HepG2 (cell line): Measurements from ENCODE around the gene TPGS1. TPM values are rescaled to one million over a fixed set of nuclear protein-coding genes. Genes with fewer than 3 reads are reported as not detected.

Experiments
- ARID4A ChIP-seq: sonication (generic); formaldehyde crosslinking; IDR thresholded peaks from 2 replicates; pipeline ENCODE4 v1.5.0; 2020; ENCODE audit warnings: mild to moderate bottlenecking, missing genetic modification reagents, borderline replicate concordance
- ARNT2 ChIP-seq: sonication (generic); formaldehyde crosslinking; IDR thresholded peaks from 2 replicates; pipeline ENCODE4 v1.8.0; 2022; ENCODE audit warnings: mild to moderate bottlenecking, low read depth, missing genetic modification reagents, moderate library complexity
- DNMT1 ChIP-seq: sonication (generic); formaldehyde crosslinking; IDR thresholded peaks from 2 replicates; pipeline ENCODE4 v1.5.1; 2020; ENCODE audit warnings: mild to moderate bottlenecking, missing genetic modification reagents
- EZH2 ChIP-seq: conservative IDR thresholded peaks from 2 replicates; pipeline ENCODE4 v1.6.1; 2012; ENCODE audit warnings: mild to moderate bottlenecking, low read depth, low read length, moderate library complexity
- HNRNPL ChIP-seq: fragments of 200-400 bp; formaldehyde crosslinking; IDR thresholded peaks from 2 replicates; pipeline ENCODE4 v1.6.1; 2017; ENCODE audit warnings: mild to moderate bottlenecking, low read depth, low read length
- HOXA5 ChIP-seq: sonication (generic); formaldehyde crosslinking; IDR thresholded peaks from 2 replicates; pipeline ENCODE4 v1.4.0; 2020; ENCODE audit warnings: missing genetic modification reagents
- IRX3 ChIP-seq: sonication (generic); formaldehyde crosslinking; IDR thresholded peaks from 2 replicates; pipeline ENCODE4 v1.8.1; 2023; ENCODE audit warnings: mild to moderate bottlenecking, low read depth, missing genetic modification reagents, borderline replicate concordance
- JUN ChIP-seq: sonication (generic); formaldehyde crosslinking; IDR thresholded peaks from 2 replicates; pipeline ENCODE4 v1.4.0; 2020; ENCODE audit warnings: mild to moderate bottlenecking, missing genetic modification reagents
- KDM5B ChIP-seq: sonication (generic); formaldehyde crosslinking; IDR thresholded peaks from 2 replicates; pipeline ENCODE4 v1.4.0; 2020; ENCODE audit warnings: missing genetic modification reagents, mild to moderate bottlenecking, borderline replicate concordance
- KDM6A ChIP-seq: IDR thresholded peaks from 2 replicates; pipeline ENCODE4 v1.6.1; 2016; ENCODE audit warnings: low read depth
- KLF12 ChIP-seq: sonication (generic); formaldehyde crosslinking; IDR thresholded peaks from 2 replicates; pipeline ENCODE4 v1.4.0; 2020; ENCODE audit warnings: missing genetic modification reagents, borderline replicate concordance
- MEIS2 ChIP-seq: sonication (generic); formaldehyde crosslinking; IDR thresholded peaks from 2 replicates; pipeline ENCODE4 v1.9.0; 2021; ENCODE audit warnings: mild to moderate bottlenecking, missing genetic modification reagents
- NCOA2 ChIP-seq: sonication (generic); formaldehyde crosslinking; IDR thresholded peaks from 2 replicates; pipeline ENCODE4 v1.8.0; 2022; ENCODE audit warnings: inconsistent platforms
- NR1H2 ChIP-seq: sonication (generic); formaldehyde crosslinking; IDR thresholded peaks from 2 replicates; pipeline ENCODE4 v1.8.1; 2022; ENCODE audit warnings: low read depth, missing genetic modification reagents, borderline replicate concordance
- PCBP1 ChIP-seq: fragments of 200-400 bp; formaldehyde crosslinking; IDR thresholded peaks from 2 replicates; pipeline ENCODE4 v1.6.1; 2017; ENCODE audit warnings: mild to moderate bottlenecking, low read depth, low read length, borderline replicate concordance
- POGZ ChIP-seq: sonication (generic); formaldehyde crosslinking; IDR thresholded peaks from 2 replicates; pipeline ENCODE4 v1.4.0; 2020; ENCODE audit warnings: mild to moderate bottlenecking, missing genetic modification reagents
- XBP1 ChIP-seq: sonication (generic); formaldehyde crosslinking; IDR thresholded peaks from 2 replicates; pipeline ENCODE4 v1.5.0; 2020; ENCODE audit warnings: missing genetic modification reagents
- ZBTB7B ChIP-seq: sonication (generic); formaldehyde crosslinking; IDR thresholded peaks from 2 replicates; pipeline ENCODE4 v1.4.0; 2020; ENCODE audit warnings: missing genetic modification reagents
- ZFP37 ChIP-seq: sonication (generic); formaldehyde crosslinking; IDR thresholded peaks from 2 replicates; pipeline ENCODE4 v1.4.0; 2020; ENCODE audit warnings: missing genetic modification reagents, borderline replicate concordance
- polyA plus RNA-seq, 8 experiments: library from polyadenylated mRNA; depleted of rRNA in 3 of 8; stranded (reverse) in 7 of 8; unstranded in 1 of 8; fragments of >200 nt; fragmentation: Illumina TruSeq in 4 of 8; extraction: Trizol in 4 of 8; gene quantifications; 2 replicates each; pipeline versions ENCODE4 v1.2.1 to v1.2.3, GENCODE V29; 2011 to 2016; ENCODE audit warnings: low read depth in 4 of 8, missing spikeins in 1 of 8, mixed read lengths in 1 of 8; ENCODE audit not compliant: insufficient read depth in 1 of 8
- total RNA-seq, 5 experiments: library from RNA; depleted of rRNA; stranded (reverse); fragments of >200 nt; fragmentation: Illumina TruSeq; extraction: Trizol; gene quantifications; 2 replicates each; pipeline ENCODE4 v1.2.3, GENCODE V29; 2016; ENCODE audit warnings: low read depth in 1 of 5
- TF ChIP-seq, protein P1 (sequence below): sonication (generic); formaldehyde crosslinking; IDR thresholded peaks from 2 replicates; pipeline ENCODE4 v1.5.0; 2020; ENCODE audit warnings: missing genetic modification reagents
- TF ChIP-seq, protein P2 (sequence below): sonication (generic); formaldehyde crosslinking; IDR thresholded peaks from 2 replicates; pipeline ENCODE4 v1.8.0; 2023; ENCODE audit warnings: mild to moderate bottlenecking, missing genetic modification reagents
- TF ChIP-seq, protein P3 (sequence below): sonication (generic); formaldehyde crosslinking; IDR thresholded peaks from 2 replicates; pipeline ENCODE4 v1.5.0; 2020; ENCODE audit warnings: missing genetic modification reagents, mild to moderate bottlenecking, borderline replicate concordance

TPGS1 gene
- total and polyA plus RNA-seq, 2 of the 13 experiments (the other 11 are each of a cell fraction or from before 2014, with no cell fraction given), result 1.1 to 6.2 TPM

DNA sequence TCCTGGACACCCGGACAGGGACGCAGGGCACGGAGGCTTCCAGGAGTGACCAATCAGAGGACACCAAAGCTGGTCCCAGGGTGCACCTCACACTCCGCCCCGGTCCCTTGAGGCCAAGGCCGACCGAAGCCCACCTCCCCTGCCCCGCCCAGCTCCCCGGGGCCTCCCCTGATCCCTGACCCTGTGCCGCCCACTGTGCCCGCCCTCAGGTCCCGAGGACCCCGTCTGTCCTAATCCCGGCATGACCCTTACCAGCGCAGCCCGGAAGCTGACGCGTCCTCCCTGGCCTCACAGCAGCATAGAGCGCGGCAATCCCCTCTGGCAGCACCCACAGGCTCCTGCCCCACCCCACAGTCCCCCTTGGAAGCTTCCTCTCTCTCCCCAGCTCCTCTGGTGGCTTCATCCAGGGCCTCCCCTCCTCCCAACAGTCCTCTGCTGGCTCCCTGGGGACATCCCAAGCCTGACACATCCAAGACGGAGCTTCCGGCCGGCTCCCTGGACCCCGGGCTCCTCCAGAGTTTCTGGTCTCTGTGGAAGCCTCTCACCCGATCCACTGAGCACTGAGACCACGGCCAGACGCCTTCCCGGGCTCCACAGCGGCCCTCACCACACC is 16.9 kb downstream of the TPGS1 start (continued):
- TF ChIP-seq, protein P1, sequence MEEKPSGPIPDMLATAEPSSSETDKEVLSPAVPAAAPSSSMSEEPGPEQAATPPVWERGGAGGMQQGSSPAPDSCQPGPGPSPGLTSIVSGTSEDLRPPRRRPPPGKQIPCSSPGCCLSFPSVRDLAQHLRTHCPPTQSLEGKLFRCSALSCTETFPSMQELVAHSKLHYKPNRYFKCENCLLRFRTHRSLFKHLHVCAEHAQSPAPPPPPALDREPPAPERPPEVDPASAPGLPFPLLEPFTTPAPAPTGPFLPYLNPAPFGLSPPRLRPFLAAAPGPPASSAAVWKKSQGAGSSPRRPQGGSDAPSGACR (CRISPR knock-in tag), result peak; percentile 76; the same call in 1 of the 2 replicates
- TF ChIP-seq PCBP1 (no peak), POGZ (CRISPR knock-in tag) (peak; percentile 83), XBP1 (no peak), NR1H2 (CRISPR knock-in tag) (no peak), HNRNPL (peak; percentile 68), KDM6A (CRISPR knock-in tag) (peak; percentile 81), ZBTB7B (CRISPR knock-in tag) (peak; percentile 98), ZFP37 (no peak), KDM5B (peak; percentile 68; the same call in 1 of the 2 replicates), NCOA2 (CRISPR knock-in tag) (peak; percentile 89), DNMT1 (0 out of 2 replicates have a peak, but pooled peaks have one; percentile 44), ARNT2 (CRISPR knock-in tag) (no peak), EZH2 (no peak), MEIS2 (CRISPR knock-in tag) (peak; percentile 61; the same call in 1 of the 2 replicates), HOXA5 (no peak; the same call in 1 of the 2 replicates), ARID4A (peak; percentile 84; the same call in 1 of the 2 replicates), IRX3 (CRISPR knock-in tag) (no peak), KLF12 (CRISPR knock-in tag) (peak; percentile 77; the same call in 1 of the 2 replicates), JUN (CRISPR knock-in tag) (0 out of 2 replicates have a peak, but pooled peaks have one; percentile 38)
- TF ChIP-seq, protein P2, sequence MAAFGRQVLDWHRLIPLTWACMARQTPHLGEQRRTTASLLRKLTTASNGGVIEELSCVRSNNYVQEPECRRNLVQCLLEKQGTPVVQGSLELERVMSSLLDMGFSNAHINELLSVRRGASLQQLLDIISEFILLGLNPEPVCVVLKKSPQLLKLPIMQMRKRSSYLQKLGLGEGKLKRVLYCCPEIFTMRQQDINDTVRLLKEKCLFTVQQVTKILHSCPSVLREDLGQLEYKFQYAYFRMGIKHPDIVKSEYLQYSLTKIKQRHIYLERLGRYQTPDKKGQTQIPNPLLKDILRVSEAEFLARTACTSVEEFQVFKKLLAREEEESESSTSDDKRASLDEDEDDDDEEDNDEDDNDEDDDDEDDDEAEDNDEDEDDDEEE (CRISPR knock-in tag), result no peak
- TF ChIP-seq, protein P3, sequence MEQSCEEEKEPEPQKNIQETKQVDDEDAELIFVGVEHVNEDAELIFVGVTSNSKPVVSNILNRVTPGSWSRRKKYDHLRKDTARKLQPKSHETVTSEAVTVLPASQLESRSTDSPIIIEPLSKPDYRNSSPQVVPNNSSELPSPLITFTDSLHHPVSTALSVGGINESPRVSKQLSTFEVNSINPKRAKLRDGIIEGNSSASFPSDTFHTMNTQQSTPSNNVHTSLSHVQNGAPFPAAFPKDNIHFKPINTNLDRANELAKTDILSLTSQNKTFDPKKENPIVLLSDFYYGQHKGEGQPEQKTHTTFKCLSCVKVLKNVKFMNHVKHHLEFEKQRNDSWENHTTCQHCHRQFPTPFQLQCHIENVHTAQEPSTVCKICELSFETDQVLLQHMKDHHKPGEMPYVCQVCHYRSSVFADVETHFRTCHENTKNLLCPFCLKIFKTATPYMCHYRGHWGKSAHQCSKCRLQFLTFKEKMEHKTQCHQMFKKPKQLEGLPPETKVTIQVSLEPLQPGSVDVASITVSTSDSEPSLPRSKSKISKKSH (CRISPR knock-in tag), result no peak
